ENCODE results near the gene CAPN2. TPM values are rescaled to one million over a fixed set of nuclear protein-coding genes. Genes with fewer than 3 reads are reported as not detected.
A peak's percentile ranks its signal among the peaks of the same experiment; 100 is the strongest.

The CAPN2 gene
- total and polyA plus RNA-seq, 10 donors, result 20.5 to 106 (median 82.0) TPM

GRCh38 chr1:223721658-223722607 lies 9.6 kb downstream of the CAPN2 start:
- Histone ChIP-seq H3K27ac (peak overlapping the region in 5 of 8 donors; percentile 6 to 61 (median 35)), H3K36me3 (peaks cover 0 to 72% (median 23%) of the 10 kb centered on the region in 6 donors), H3K9me3 (no peaks in the 10 kb centered on the region), H3K27me3 (replicated peaks in 1 of 7) (no peaks in the 10 kb centered on the region), H3K4me3 (no peak overlapping the region), H3K4me1 (peaks cover 16 to 95% (median 54%) of the 10 kb centered on the region in 6 donors)
- 79 to 84% (median 81%) methylated on average over 5 of the region's 5 CpGs for WGBS, 5 donors
- no peak for DNase-seq
- TF ChIP-seq POLR2A (IDR thresholded peaks at IDR 0.05) (no peak), POLR2AphosphoS5 (IDR thresholded peaks at IDR 0.05) (no peak)
- intact Hi-C loops (cut with DNase I; ENCODE audit: low total_unique reads), result no loop called here

- Histone ChIP-seq H3K4me1 (peaks cover 18 to 95% (median 49%) of the 10 kb centered on the region in 6 donors), H3K27ac (peak overlapping the region in 2 of 8 donors; percentile 3 to 12)
- intact Hi-C loops (cut with DNase I; ENCODE audit: low total_unique reads), result no loop called here
Measured at GRCh38 chr1:223723351-223723904, 11.1 kb downstream of the CAPN2 start.

GRCh38 chr1:223724376-223724775 lies 12.0 kb downstream of the CAPN2 start:
- peak overlapping the region in 2 of 8 donors; percentile 12 to 20 for H3K27ac ChIP-seq
- DNase-seq, result no peak
- WGBS, 5 donors, result 87 to 96% (median 93%) methylated on average over 4 of the region's 4 CpGs
- H3K36me3 ChIP-seq, result peaks cover 0 to 65% (median 8%) of the 10 kb centered on the region in 6 donors
- H3K9me3 ChIP-seq, result no peaks in the 10 kb centered on the region
- TF ChIP-seq POLR2A (IDR thresholded peaks at IDR 0.05), result no peak
- TF ChIP-seq CTCF (IDR thresholded peaks at IDR 0.05 in 8 of 11, conservative IDR thresholded peaks at IDR 0.05 in 3 of 11), result no peak
- no peak for TF ChIP-seq POLR2AphosphoS5 (IDR thresholded peaks at IDR 0.05)
- intact Hi-C loops (cut with DNase I; ENCODE audit: low total_unique reads), result no loop called here
- H3K4me1 ChIP-seq, result peaks cover 18 to 85% (median 47%) of the 10 kb centered on the region in 6 donors
- H3K4me3 ChIP-seq, result no peak overlapping the region
- no peaks in the 10 kb centered on the region for H3K27me3 ChIP-seq (replicated peaks in 1 of 7)

More at GRCh38 chr1:223723351-223723904, 11.1 kb downstream of the CAPN2 start:
- TF ChIP-seq POLR2A (IDR thresholded peaks at IDR 0.05), result no peak
- TF ChIP-seq CTCF (IDR thresholded peaks at IDR 0.05 in 8 of 11, conservative IDR thresholded peaks at IDR 0.05 in 3 of 11), result no peak
- no peak overlapping the region for H3K4me3 ChIP-seq
- no peaks in the 10 kb centered on the region for H3K27me3 ChIP-seq (replicated peaks in 1 of 7)
- no peaks in the 10 kb centered on the region for H3K9me3 ChIP-seq
- DNase-seq, result no peak
- H3K36me3 ChIP-seq, result peaks cover 0 to 68% (median 17%) of the 10 kb centered on the region in 6 donors
- whole genome bisulfite sequencing, 5 donors, result 86 to 96% (median 93%) methylated on average over 6 of the region's 6 CpGs

GRCh38 chr1:223725578-223725977 lies 13.2 kb downstream of the CAPN2 start:
- Histone ChIP-seq H3K4me1 (peaks cover 18 to 77% (median 43%) of the 10 kb centered on the region in 6 donors), H3K4me3 (no peak overlapping the region), H3K27ac (peak overlapping the region in 5 of 8 donors; percentile 71 to 80 (median 76)), H3K27me3 (replicated peaks in 1 of 7) (no peaks in the 10 kb centered on the region), H3K9me3 (no peaks in the 10 kb centered on the region), H3K36me3 (peaks cover 0 to 53% (median 3%) of the 10 kb centered on the region in 6 donors)
- WGBS, 5 donors, result 75 to 86% (median 80%) methylated on average over 8 of the region's 8 CpGs
- no peak for TF ChIP-seq CTCF (IDR thresholded peaks at IDR 0.05 in 8 of 11, conservative IDR thresholded peaks at IDR 0.05 in 3 of 11)
- TF ChIP-seq POLR2A (IDR thresholded peaks at IDR 0.05), result no peak
- TF ChIP-seq POLR2AphosphoS5 (IDR thresholded peaks at IDR 0.05), result no peak
- intact Hi-C loops (cut with DNase I; ENCODE audit: low total_unique reads), result no loop called here
- no peak for DNase-seq

Measured in spleen (tissue), 11 donors.